ENCODE measurements around the gene TNIP2. TPM values are rescaled to one million over a fixed set of nuclear protein-coding genes. Genes with fewer than 3 reads are reported as not detected.
A peak's percentile ranks its signal among the peaks of the same experiment; 100 is the strongest.

TNIP2 gene
- total and polyA plus RNA-seq, 2 of the 8 experiments (the other 6 are each of a cell fraction or from before 2014, with no cell fraction given) = 23.7 to 37.7 TPM

DNA sequence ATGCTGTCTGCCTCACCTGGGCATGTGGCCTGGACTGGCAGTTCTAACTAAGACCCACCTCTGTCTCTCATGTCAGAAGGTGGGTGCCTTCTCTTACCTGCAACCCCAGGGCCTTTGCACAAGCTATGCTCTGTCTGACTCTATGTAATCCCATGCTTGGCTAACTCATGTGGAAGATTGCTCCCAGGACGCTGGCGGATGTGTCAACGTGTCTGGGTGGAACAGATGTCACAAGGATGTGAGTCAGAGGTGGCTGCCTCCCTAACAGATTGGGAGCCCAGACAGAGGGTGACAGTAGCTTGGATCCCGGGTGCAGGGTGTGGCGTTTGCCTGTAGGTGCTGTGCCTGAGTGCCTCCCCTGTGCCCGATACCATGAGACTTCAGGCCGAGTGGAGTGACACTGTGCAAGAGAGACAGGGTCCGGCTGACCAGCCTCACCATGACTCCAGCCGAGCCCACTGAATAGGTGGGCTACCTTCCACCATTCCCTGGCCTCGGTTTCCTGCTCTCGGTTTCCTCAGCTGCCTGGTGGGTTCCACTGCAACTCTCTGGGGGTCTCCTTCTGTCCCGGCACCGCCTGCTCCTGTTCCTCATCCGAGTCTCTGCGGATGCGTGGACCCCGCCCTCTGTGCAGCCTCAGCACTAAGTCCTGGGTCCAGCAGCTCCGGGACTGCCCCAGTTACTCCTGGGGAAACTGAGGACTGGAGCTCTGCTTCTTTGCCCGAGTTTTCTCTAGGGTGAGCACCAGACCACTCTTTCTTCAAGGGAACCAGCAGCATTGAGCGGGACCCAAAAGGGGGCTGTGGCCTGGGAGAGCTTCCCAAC is 47.7 kb upstream of the TNIP2 start:
- no peak overlapping the region for H2BK12ac ChIP-seq (ENCODE audit: low read depth, low read length)
- peak overlapping the region; percentile 37; the same call in 1 of the 2 replicates for H2BK5ac ChIP-seq (ENCODE audit: low read depth, low read length)
- no peak overlapping the region; a peak in 1 of 7 replicates for H3K9ac ChIP-seq (replicated peaks in 1 of 4; ENCODE audit: extremely low read depth in 1 of 4, low read depth in 3 of 4, low read length in 3 of 4)
- 92% methylated on average over 20 of the region's 20 CpGs; no CpG with 5 or more reads in 1 of the 2 experiments for WGBS, 2 experiments (ENCODE audit: extremely low coverage in 1 of 2, insufficient coverage in 1 of 2, insufficient read length in 1 of 2, insufficient replicate concordance in 2 of 2, low coverage in 1 of 2, low lambda C conversion rate in 2 of 2, missing lambda C conversion rate in 1 of 2)
- no peak overlapping the region for H2BK20ac ChIP-seq (ENCODE audit: low read length)
- ChIA-PET POLR2A (ENCODE audit: partially characterized antibody) (interaction anchor here (0.7 to 2.8 kb wide), 7 partner anchors 7 to 42 kb away, joined by 3 to 19 read pairs (median 3); no protein-coding TSS in a partner anchor), CTCF (ENCODE audit: partially characterized antibody) (interaction anchor here (0.6 to 1.5 kb wide), 3 partner anchors 14 to 560 kb away, joined by 3 to 4 read pairs (median 3); no protein-coding TSS in a partner anchor)
- DNase-seq (ENCODE audit: low read depth in 1 of 2, low spot score in 2 of 2) (no peak), FAIRE-seq (no peak)
- no peaks in the 10 kb centered on the region for H3K79me1 ChIP-seq (ENCODE audit: low read depth, low read length)
- no peaks in the 10 kb centered on the region for H3K36me3 ChIP-seq (ENCODE audit: control insufficient read depth in 2 of 4, insufficient read depth in 4 of 4, low read length in 3 of 4)
- no peak overlapping the region for H3K4me3 ChIP-seq (ENCODE audit: extremely low read depth in 1 of 4, insufficient read depth in 2 of 4, low read depth in 3 of 4, low read length in 4 of 4)
- no peak overlapping the region for H3K14ac ChIP-seq (ENCODE audit: insufficient read length)
- H2AFZ ChIP-seq (ENCODE audit: low read length) = no peak overlapping the region
- H4K91ac ChIP-seq (replicated peaks; ENCODE audit: insufficient read length, low read length) = no peak overlapping the region
- no peak overlapping the region for H3K18ac ChIP-seq (ENCODE audit: extremely low read depth, low read length)
- H3K79me2 ChIP-seq (ENCODE audit: control insufficient read depth in 1 of 2, insufficient read depth in 2 of 2, low read length in 2 of 2) = no peaks in the 10 kb centered on the region
- no peak overlapping the region for H3K4ac ChIP-seq (replicated peaks; ENCODE audit: insufficient read length, low read depth, low read length)
- H2AK5ac ChIP-seq (ENCODE audit: low read depth, low read length) = no peak overlapping the region
- no peaks in the 10 kb centered on the region for H3K9me3 ChIP-seq (ENCODE audit: insufficient read depth in 2 of 2, low read depth in 1 of 2, low read length in 1 of 2)
- H3K56ac ChIP-seq (replicated peaks; ENCODE audit: insufficient read length, low read depth, low read length) = no peak overlapping the region
- H3K4me2 ChIP-seq (ENCODE audit: insufficient read depth in 1 of 2, low read depth in 2 of 2, low read length in 2 of 2) = no peak overlapping the region
- H3K27me3 ChIP-seq (replicated peaks in 1 of 4; ENCODE audit: control insufficient read depth in 3 of 4, extremely low read depth in 1 of 4, insufficient read depth in 3 of 4, low read length in 3 of 4) = no peaks in the 10 kb centered on the region
- no peak overlapping the region for H3K23ac ChIP-seq (ENCODE audit: insufficient read length)
- no peak overlapping the region for H4K5ac ChIP-seq (ENCODE audit: insufficient read length, low read depth, low read length)
- TF ChIP-seq HDAC2 (IDR thresholded peaks at IDR 0.05; ENCODE audit: borderline replicate concordance in 1 of 2, low read depth in 2 of 2, low read length in 2 of 2) (no peak), CBX5 (IDR thresholded peaks at IDR 0.05; ENCODE audit: low read depth, low read length) (no peak), RXRA (IDR thresholded peaks at IDR 0.05; ENCODE audit: insufficient read depth, low read depth, low read length) (no peak), KDM1A (IDR thresholded peaks at IDR 0.05; ENCODE audit: borderline replicate concordance, low read length) (0 out of 2 replicates have a peak, but pooled peaks have one; percentile 59), TAF7 (optimal IDR thresholded peaks at IDR 0.05; ENCODE audit: borderline replicate concordance, low read depth, low read length) (no peak), TCF12 (IDR thresholded peaks at IDR 0.05; ENCODE audit: low read depth, low read length) (no peak)
- no peaks in the 10 kb centered on the region for H3K23me2 ChIP-seq (ENCODE audit: low read depth, low read length)
- no peak overlapping the region for H2BK120ac ChIP-seq (replicated peaks; ENCODE audit: low read depth, low read length)
- peaks cover 0 to 15% (median 10%) of the 10 kb centered on the region in 4 experiments; a peak in 4 of 7 replicates for H3K4me1 ChIP-seq (replicated peaks in 1 of 4; ENCODE audit: control insufficient read depth in 3 of 4, insufficient read depth in 4 of 4, low read length in 3 of 4)
- H2BK15ac ChIP-seq (ENCODE audit: low read length) = no peak overlapping the region; the same call in 1 of the 2 replicates
- H4K8ac ChIP-seq (ENCODE audit: extremely low read depth, insufficient read depth, low read length) = peak overlapping the region; percentile 18; the same call in 1 of the 2 replicates
- H4K20me1 ChIP-seq (replicated peaks in 1 of 2; ENCODE audit: control insufficient read depth in 1 of 2, insufficient read depth in 2 of 2, low read length in 2 of 2) = peaks cover 0 to 3% of the 10 kb centered on the region in 2 experiments
- H3K27ac ChIP-seq (ENCODE audit: low read depth, low read length) = no peak overlapping the region
